HepG2 (cell line): ENCODE data around the gene CEP135. TPM values are rescaled to one million over a fixed set of nuclear protein-coding genes. Genes with fewer than 3 reads are reported as not detected.

Source experiments
- AKNA ChIP-seq: sonication (generic); formaldehyde crosslinking; IDR thresholded peaks from 2 replicates; pipeline ENCODE4 v1.4.0; 2020; ENCODE audit warnings: missing genetic modification reagents, borderline replicate concordance
- ATF1 ChIP-seq: IDR thresholded peaks from 2 replicates; pipeline ENCODE4 v1.6.1; 2016; ENCODE audit warnings: mild to moderate bottlenecking, control low read depth
- FOXK2 ChIP-seq: fragments of 450-650 bp; IDR thresholded peaks from 2 replicates; pipeline ENCODE4 v1.6.1; 2016
- GPN1 ChIP-seq: sonication (generic); formaldehyde crosslinking; IDR thresholded peaks from 2 replicates; pipeline ENCODE4 v1.5.1; 2020; ENCODE audit warnings: missing genetic modification reagents, borderline replicate concordance
- HCFC1 ChIP-seq: fragments of 150-350 bp; IDR thresholded peaks from 2 replicates; pipeline ENCODE4 v1.6.1; 2014; ENCODE audit warnings: low read depth, low read length
- HNRNPH1 ChIP-seq: fragments of 200-400 bp; formaldehyde crosslinking; optimal IDR thresholded peaks from 2 replicates; pipeline ENCODE3; 2017; ENCODE audit warnings: mild to moderate bottlenecking, low read depth, low read length
- IKZF4 ChIP-seq: sonication (generic); formaldehyde crosslinking; IDR thresholded peaks from 2 replicates; pipeline ENCODE4 v1.5.1; 2020; ENCODE audit warnings: borderline replicate concordance, mild to moderate bottlenecking, low read depth, missing genetic modification reagents; ENCODE audit errors: not compliant biosample characterization
- MZF1 ChIP-seq: sonication (generic); formaldehyde crosslinking; IDR thresholded peaks from 2 replicates; pipeline ENCODE4 v1.8.1; 2023; ENCODE audit warnings: mild to moderate bottlenecking, missing genetic modification reagents, borderline replicate concordance
- NFKB2 ChIP-seq: sonication (generic); formaldehyde crosslinking; IDR thresholded peaks from 2 replicates; pipeline ENCODE4 v1.4.0; 2020; ENCODE audit warnings: missing genetic modification reagents, borderline replicate concordance
- PAF1 ChIP-seq: IDR thresholded peaks from 2 replicates; pipeline ENCODE4 v1.6.1; 2016; ENCODE audit warnings: missing genetic modification reagents, missing compliant biosample characterization
- POLR2A ChIP-seq, 2 experiments: IDR thresholded peaks; 2 replicates each; pipeline ENCODE4 v1.6.1; 2011; ENCODE audit warnings: low read depth in 2 of 2, low read length in 2 of 2, mild to moderate bottlenecking in 1 of 2, moderate library complexity in 1 of 2; ENCODE audit not compliant: insufficient read depth in 1 of 2
- RELA ChIP-seq: sonication (generic); formaldehyde crosslinking; IDR thresholded peaks from 2 replicates; pipeline ENCODE4 v1.4.0; 2020; ENCODE audit warnings: missing genetic modification reagents
- RXRA ChIP-seq: sonication (generic); formaldehyde crosslinking; IDR thresholded peaks from 2 replicates; pipeline ENCODE4 v1.5.1; 2020; ENCODE audit warnings: missing genetic modification reagents
- SIN3B ChIP-seq: fragments of 150-350 bp; IDR thresholded peaks from 2 replicates; pipeline ENCODE4 v1.6.1; 2014; ENCODE audit warnings: low read length
- SOX13 ChIP-seq, 3 experiments: fragments of 450-650 bp in 1 of 3; sonication (generic) in 1 of 3; formaldehyde crosslinking in 1 of 3; IDR thresholded peaks in 2 of 3; conservative IDR thresholded peaks in 1 of 3; 2 replicates each; pipeline versions ENCODE4 v1.5.0 to v1.6.1; 2016 to 2020; ENCODE audit warnings: antibody characterized with exemption in 1 of 3, mild to moderate bottlenecking in 1 of 3, missing compliant biosample characterization in 1 of 3, missing genetic modification reagents in 1 of 3, moderate library complexity in 1 of 3
- SP4 ChIP-seq: sonication (generic); formaldehyde crosslinking; IDR thresholded peaks from 2 replicates; pipeline ENCODE4 v1.8.1; 2023; ENCODE audit warnings: mild to moderate bottlenecking, missing genetic modification reagents
- SUZ12 ChIP-seq: fragments of 150-350 bp; IDR thresholded peaks from 2 replicates; pipeline ENCODE4 v1.6.1; 2014; ENCODE audit warnings: low read depth, low read length
- TCF7L2 ChIP-seq: IDR thresholded peaks from 2 replicates; pipeline ENCODE4 v1.6.1; 2011; ENCODE audit warnings: mild to moderate bottlenecking, low read depth, low read length, moderate library complexity
- XBP1 ChIP-seq: sonication (generic); formaldehyde crosslinking; IDR thresholded peaks from 2 replicates; pipeline ENCODE4 v1.5.0; 2020; ENCODE audit warnings: missing genetic modification reagents
- ZBTB26 ChIP-seq: IDR thresholded peaks from 2 replicates; pipeline ENCODE4 v1.6.1; 2016; ENCODE audit warnings: missing compliant biosample characterization, missing genetic modification reagents, borderline replicate concordance
- ZC3H4 ChIP-seq: sonication (generic); formaldehyde crosslinking; IDR thresholded peaks from 2 replicates; pipeline ENCODE4 v1.4.0; 2020; ENCODE audit warnings: missing genetic modification reagents, borderline replicate concordance
- ZNF530 ChIP-seq: sonication (generic); formaldehyde crosslinking; IDR thresholded peaks from 2 replicates; pipeline ENCODE4 v1.5.0; 2020; ENCODE audit warnings: low read depth, mild to moderate bottlenecking, missing genetic modification reagents
- ZNF749 ChIP-seq: sonication (generic); formaldehyde crosslinking; IDR thresholded peaks from 2 replicates; pipeline ENCODE4 v1.8.0; 2022; ENCODE audit warnings: mild to moderate bottlenecking, missing genetic modification reagents, moderate library complexity, borderline replicate concordance
- polyA plus RNA-seq, 8 experiments: library from polyadenylated mRNA; depleted of rRNA in 3 of 8; stranded (reverse) in 7 of 8; unstranded in 1 of 8; fragments of >200 nt; fragmentation: Illumina TruSeq in 4 of 8; extraction: Trizol in 4 of 8; gene quantifications; 2 replicates each; pipeline versions ENCODE4 v1.2.1 to v1.2.3, GENCODE V29; 2011 to 2016; ENCODE audit warnings: low read depth in 4 of 8, missing spikeins in 1 of 8, mixed read lengths in 1 of 8; ENCODE audit not compliant: insufficient read depth in 1 of 8
- total RNA-seq, 5 experiments: library from RNA; depleted of rRNA; stranded (reverse); fragments of >200 nt; fragmentation: Illumina TruSeq; extraction: Trizol; gene quantifications; 2 replicates each; pipeline ENCODE4 v1.2.3, GENCODE V29; 2016; ENCODE audit warnings: low read depth in 1 of 5

The CEP135 gene
- total and polyA plus RNA-seq, 2 of the 13 experiments (the other 11 are each of a cell fraction or from before 2014, with no cell fraction given): 1.7 to 8.8 TPM

- TF ChIP-seq AKNA (CRISPR knock-in tag): no peak
- 0 out of 2 replicates have a peak, but pooled peaks have one; percentile 52 for TF ChIP-seq SP4
- TF ChIP-seq HCFC1: no peak
- no peak for TF ChIP-seq NFKB2 (CRISPR knock-in tag)
- TF ChIP-seq TCF7L2: no peak
- no peak for TF ChIP-seq ZNF530 (CRISPR knock-in tag)
- 0 out of 4 replicates have a peak, but pooled peaks of 1 of the 2 experiments have one; percentile 16 for TF ChIP-seq POLR2A (IDR thresholded peaks at IDR 0.05; ENCODE audit: insufficient read depth in 1 of 2, low read depth in 2 of 2, low read length in 2 of 2)
- no peak for TF ChIP-seq ZBTB26 (CRISPR knock-in tag)
- no peak for TF ChIP-seq SUZ12
- no peak for TF ChIP-seq RXRA (CRISPR knock-in tag)
- no peak for TF ChIP-seq PAF1
- no peak for TF ChIP-seq SIN3B
- TF ChIP-seq FOXK2: no peak
- no peak for TF ChIP-seq ZC3H4 (CRISPR knock-in tag)
- no peak for TF ChIP-seq RELA
- TF ChIP-seq ATF1 (CRISPR knock-in tag): no peak
- no peak for TF ChIP-seq XBP1 (CRISPR knock-in tag)
- no peak for TF ChIP-seq IKZF4 (CRISPR knock-in tag)
- no peak for TF ChIP-seq SOX13 (IDR thresholded peaks at IDR 0.05)
- no peak for TF ChIP-seq SOX13 (CRISPR knock-in tag; conservative IDR thresholded peaks at IDR 0.05 in 1 of 2, IDR thresholded peaks at IDR 0.05 in 1 of 2)
- no peak for TF ChIP-seq ZNF749
- no peak for TF ChIP-seq MZF1 (CRISPR knock-in tag)
- TF ChIP-seq GPN1 (CRISPR knock-in tag): no peak
- TF ChIP-seq HNRNPH1: no peak
Measured at GRCh38 chr4:56048702-56049431, 100.1 kb downstream of the CEP135 start (continued).
